ENCODE measurements around the gene SLC16A7.

Gene SLC16A7

GRCh38 chr12:59615392-59616165 lies 19.8 kb downstream of the SLC16A7 start:
- Histone ChIP-seq H3K36me3 (ENCODE audit: insufficient read depth, low read length) (no peaks in the 10 kb centered on the region), H3K9me3 (ENCODE audit: low read depth, low read length) (peaks cover 4% of the 10 kb centered on the region; the same call in 1 of the 2 replicates), H3K27ac (no peak overlapping the region), H3K4me3 (no peak overlapping the region), H3K9ac (ENCODE audit: insufficient read length) (no peak overlapping the region)
- TF ChIP-seq FOXP2 (optimal IDR thresholded peaks at IDR 0.05; ENCODE audit: control extremely low read depth, extremely low read length, insufficient read depth) (no peak), POLR2AphosphoS5 (IDR thresholded peaks at IDR 0.05; ENCODE audit: borderline replicate concordance, low read depth, low read length) (no peak), EZH2 (IDR thresholded peaks at IDR 0.05) (no peak)
- DNase-seq (ENCODE audit: low read depth, low spot score), result no peak

- Histone ChIP-seq H3K36me3 (ENCODE audit: insufficient read depth, low read length) (no peaks in the 10 kb centered on the region), H3K9me3 (ENCODE audit: low read depth, low read length) (no peaks in the 10 kb centered on the region), H3K27ac (no peak overlapping the region; the same call in 1 of the 2 replicates), H3K9ac (ENCODE audit: insufficient read length) (no peak overlapping the region), H3K4me3 (no peak overlapping the region)
- no peak for DNase-seq (ENCODE audit: low read depth, low spot score)
- TF ChIP-seq POLR2AphosphoS5 (IDR thresholded peaks at IDR 0.05; ENCODE audit: borderline replicate concordance, low read depth, low read length) (no peak), FOXP2 (optimal IDR thresholded peaks at IDR 0.05; ENCODE audit: control extremely low read depth, extremely low read length, insufficient read depth) (no peak), EZH2 (IDR thresholded peaks at IDR 0.05) (no peak)
Observed at GRCh38 chr12:59619461-59620240, 23.8 kb downstream of the SLC16A7 start.

DNA sequence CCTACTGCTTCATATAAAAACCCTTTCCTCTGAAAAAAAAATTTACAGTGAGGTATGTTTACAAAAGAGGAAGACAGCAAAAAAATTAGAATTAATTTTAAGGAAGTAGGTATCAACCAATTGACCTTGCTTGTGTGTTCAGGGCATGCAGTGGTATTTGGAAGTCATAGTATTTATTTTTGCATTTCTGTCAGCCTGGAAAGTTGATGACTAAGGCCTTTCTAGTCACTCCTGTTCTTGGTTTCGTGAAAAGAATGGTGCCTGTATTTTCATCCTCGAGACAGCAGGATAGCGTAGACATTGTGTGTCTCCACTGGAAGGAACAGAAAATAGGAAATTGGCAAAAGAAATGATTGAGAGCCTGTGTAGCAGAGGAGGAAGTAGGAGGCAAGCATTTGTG lies 24.5 kb downstream of the SLC16A7 start:
- no peaks in the 10 kb centered on the region for H3K9me3 ChIP-seq (ENCODE audit: low read depth, low read length)
- H3K36me3 ChIP-seq (ENCODE audit: insufficient read depth, low read length), result no peaks in the 10 kb centered on the region
- no peak overlapping the region for H3K9ac ChIP-seq (ENCODE audit: insufficient read length)
- H3K4me3 ChIP-seq, result no peak overlapping the region
- no peak overlapping the region for H3K27ac ChIP-seq
- DNase-seq (ENCODE audit: low read depth, low spot score), result no peak
- TF ChIP-seq EZH2 (IDR thresholded peaks at IDR 0.05) (no peak), FOXP2 (optimal IDR thresholded peaks at IDR 0.05; ENCODE audit: control extremely low read depth, extremely low read length, insufficient read depth) (no peak), POLR2AphosphoS5 (IDR thresholded peaks at IDR 0.05; ENCODE audit: borderline replicate concordance, low read depth, low read length) (no peak)

GRCh38 chr12:59624732-59625460 lies 29.1 kb downstream of the SLC16A7 start:
- TF ChIP-seq FOXP2 (optimal IDR thresholded peaks at IDR 0.05; ENCODE audit: control extremely low read depth, extremely low read length, insufficient read depth), result no peak
- TF ChIP-seq EZH2 (IDR thresholded peaks at IDR 0.05), result no peak
- no peak for TF ChIP-seq POLR2AphosphoS5 (IDR thresholded peaks at IDR 0.05; ENCODE audit: borderline replicate concordance, low read depth, low read length)
- no peak for DNase-seq (ENCODE audit: low read depth, low spot score)

DNA sequence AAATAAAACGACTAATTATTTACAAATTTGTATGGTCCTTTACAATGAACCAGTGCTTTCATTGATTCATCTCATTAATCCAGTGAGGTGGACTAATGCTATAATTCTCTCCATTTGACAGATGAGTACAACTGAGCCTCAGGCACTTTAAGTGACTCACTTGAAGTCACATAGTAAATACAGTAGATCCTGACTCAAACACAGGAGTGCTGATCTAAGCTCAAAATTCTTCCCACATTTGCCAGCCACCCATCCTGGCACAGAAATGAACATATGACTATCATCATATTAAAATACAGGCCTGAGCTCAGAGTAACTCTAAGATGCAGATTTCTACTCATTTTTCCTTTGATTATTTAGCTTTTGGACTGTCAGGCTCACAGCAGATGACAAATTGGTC lies 30.6 kb downstream of the SLC16A7 start:
- TF ChIP-seq POLR2AphosphoS5 (IDR thresholded peaks at IDR 0.05; ENCODE audit: borderline replicate concordance, low read depth, low read length) (no peak), FOXP2 (optimal IDR thresholded peaks at IDR 0.05; ENCODE audit: control extremely low read depth, extremely low read length, insufficient read depth) (no peak), EZH2 (IDR thresholded peaks at IDR 0.05) (no peak)

More at GRCh38 chr12:59624732-59625460, 29.1 kb downstream of the SLC16A7 start:
- Histone ChIP-seq H3K36me3 (ENCODE audit: insufficient read depth, low read length) (no peaks in the 10 kb centered on the region), H3K9ac (ENCODE audit: insufficient read length) (no peak overlapping the region), H3K4me3 (no peak overlapping the region), H3K9me3 (ENCODE audit: low read depth, low read length) (no peaks in the 10 kb centered on the region), H3K27ac (no peak overlapping the region)

GRCh38 chr12:59627582-59627981 lies 31.8 kb downstream of the SLC16A7 start:
- H3K9me3 ChIP-seq (ENCODE audit: low read depth, low read length), result no peaks in the 10 kb centered on the region
- no peak for DNase-seq (ENCODE audit: low read depth, low spot score)
- TF ChIP-seq EZH2 (IDR thresholded peaks at IDR 0.05) (no peak), POLR2AphosphoS5 (IDR thresholded peaks at IDR 0.05; ENCODE audit: borderline replicate concordance, low read depth, low read length) (no peak), FOXP2 (optimal IDR thresholded peaks at IDR 0.05; ENCODE audit: control extremely low read depth, extremely low read length, insufficient read depth) (no peak)
- no peak overlapping the region for H3K4me3 ChIP-seq
- H3K27ac ChIP-seq, result no peak overlapping the region; the same call in 1 of the 2 replicates
- no peaks in the 10 kb centered on the region for H3K36me3 ChIP-seq (ENCODE audit: insufficient read depth, low read length)
- H3K9ac ChIP-seq (ENCODE audit: insufficient read length), result no peak overlapping the region

More for the DNA sequence above, 30.6 kb downstream of the SLC16A7 start:
- Histone ChIP-seq H3K9ac (ENCODE audit: insufficient read length) (no peak overlapping the region), H3K27ac (peak overlapping the region; percentile 33; the same call in 1 of the 2 replicates), H3K4me3 (no peak overlapping the region), H3K9me3 (ENCODE audit: low read depth, low read length) (no peaks in the 10 kb centered on the region), H3K36me3 (ENCODE audit: insufficient read depth, low read length) (no peaks in the 10 kb centered on the region)
- DNase-seq (ENCODE audit: low read depth, low spot score), result no peak

DNA sequence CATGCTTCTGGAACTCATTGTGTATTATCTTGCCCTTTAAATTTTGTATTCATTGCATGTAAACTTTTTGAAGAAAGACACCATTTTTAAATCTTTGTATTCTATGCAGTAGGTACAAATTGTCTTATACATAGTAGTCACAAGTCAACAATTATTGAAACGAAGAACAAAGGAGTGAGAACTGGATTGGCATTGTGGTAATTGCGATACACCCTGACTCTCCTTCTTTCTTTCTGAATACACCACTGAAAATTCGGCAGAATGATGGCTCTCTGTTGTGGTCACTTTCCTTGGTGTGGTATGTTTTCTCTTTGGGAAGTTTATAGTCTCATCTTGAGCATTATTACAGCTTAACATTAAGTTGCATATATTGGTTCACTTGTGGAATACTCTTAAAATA lies 34.1 kb downstream of the SLC16A7 start:
- no peaks in the 10 kb centered on the region for H3K36me3 ChIP-seq (ENCODE audit: insufficient read depth, low read length)
- TF ChIP-seq EZH2 (IDR thresholded peaks at IDR 0.05), result no peak
- no peak for TF ChIP-seq FOXP2 (optimal IDR thresholded peaks at IDR 0.05; ENCODE audit: control extremely low read depth, extremely low read length, insufficient read depth)
- TF ChIP-seq POLR2AphosphoS5 (IDR thresholded peaks at IDR 0.05; ENCODE audit: borderline replicate concordance, low read depth, low read length), result no peak
- H3K9ac ChIP-seq (ENCODE audit: insufficient read length), result no peak overlapping the region
- DNase-seq (ENCODE audit: low read depth, low spot score), result no peak
- H3K4me3 ChIP-seq, result no peak overlapping the region
- no peaks in the 10 kb centered on the region for H3K9me3 ChIP-seq (ENCODE audit: low read depth, low read length)
- no peak overlapping the region for H3K27ac ChIP-seq

GRCh38 chr12:59632408-59632807 lies 36.6 kb downstream of the SLC16A7 start:
- H3K4me3 ChIP-seq, result no peak overlapping the region
- TF ChIP-seq FOXP2 (optimal IDR thresholded peaks at IDR 0.05; ENCODE audit: control extremely low read depth, extremely low read length, insufficient read depth) (no peak), EZH2 (IDR thresholded peaks at IDR 0.05) (no peak), POLR2AphosphoS5 (IDR thresholded peaks at IDR 0.05; ENCODE audit: borderline replicate concordance, low read depth, low read length) (no peak)
- H3K27ac ChIP-seq, result no peak overlapping the region
- H3K9me3 ChIP-seq (ENCODE audit: low read depth, low read length), result no peaks in the 10 kb centered on the region
- no peaks in the 10 kb centered on the region for H3K36me3 ChIP-seq (ENCODE audit: insufficient read depth, low read length)
- no peak for DNase-seq (ENCODE audit: low read depth, low spot score)
- no peak overlapping the region for H3K9ac ChIP-seq (ENCODE audit: insufficient read length)
